RWPE1 (cell line): Measurements from ENCODE around the gene CCDC92.

Source experiments
- CTCF ChIA-PET: fragments of 350-600 bp; sonication (Branson Sonifier 250); formaldehyde crosslinking; extraction: SDS; loops from one replicate; lab custom pipeline; 2021; lab: Yijun Ruan, JAX
- POLR2A ChIA-PET: fragments of 400-600 bp; formaldehyde crosslinking; extraction: SDS; loops from one replicate; lab custom pipeline; 2020; ENCODE audit warnings: antibody characterized with exemption; ENCODE audit not compliant: low non-redundant PET; lab: Yijun Ruan, JAX
- DNase-seq: peaks from one replicate; pipeline ENCODE4 v3.0.0; 2012; ENCODE audit warnings: low spot score
- H3K27ac ChIP-seq: fragments of 450-650 bp; 2 replicates; pipeline ENCODE4 v1.5.1; 2017
- CTCF ChIP-seq: fragments of 450-650 bp; conservative IDR thresholded peaks from 2 replicates; pipeline ENCODE4 v1.5.1; 2017; ENCODE audit warnings: low read depth, mild to moderate bottlenecking

Gene CCDC92

DNA sequence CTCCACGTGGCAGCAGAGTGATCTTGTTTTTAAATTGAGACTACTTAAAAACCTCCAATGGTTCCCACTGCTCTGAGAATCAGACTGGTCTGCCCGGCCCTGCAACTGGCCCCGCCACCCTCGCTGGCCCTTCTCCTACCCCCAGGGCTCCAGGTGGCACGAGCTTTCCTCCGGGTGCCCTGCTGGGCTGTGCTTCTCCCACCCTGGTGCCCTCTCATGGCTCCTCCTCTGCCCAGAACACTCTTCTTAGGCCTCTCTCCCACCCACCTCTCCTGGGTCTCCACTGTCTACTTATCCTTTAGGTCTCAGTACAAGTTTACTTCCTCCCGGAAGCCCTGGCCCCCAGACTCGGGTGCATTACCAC, 26.5 kb downstream of the CCDC92 start:
- POLR2A ChIA-PET, result no interaction called here
- H3K27ac ChIP-seq, result no peak overlapping the region
- TF ChIP-seq CTCF, result no peak
- DNase-seq, result no peak
- CTCF ChIA-PET, result no interaction called here

DNA sequence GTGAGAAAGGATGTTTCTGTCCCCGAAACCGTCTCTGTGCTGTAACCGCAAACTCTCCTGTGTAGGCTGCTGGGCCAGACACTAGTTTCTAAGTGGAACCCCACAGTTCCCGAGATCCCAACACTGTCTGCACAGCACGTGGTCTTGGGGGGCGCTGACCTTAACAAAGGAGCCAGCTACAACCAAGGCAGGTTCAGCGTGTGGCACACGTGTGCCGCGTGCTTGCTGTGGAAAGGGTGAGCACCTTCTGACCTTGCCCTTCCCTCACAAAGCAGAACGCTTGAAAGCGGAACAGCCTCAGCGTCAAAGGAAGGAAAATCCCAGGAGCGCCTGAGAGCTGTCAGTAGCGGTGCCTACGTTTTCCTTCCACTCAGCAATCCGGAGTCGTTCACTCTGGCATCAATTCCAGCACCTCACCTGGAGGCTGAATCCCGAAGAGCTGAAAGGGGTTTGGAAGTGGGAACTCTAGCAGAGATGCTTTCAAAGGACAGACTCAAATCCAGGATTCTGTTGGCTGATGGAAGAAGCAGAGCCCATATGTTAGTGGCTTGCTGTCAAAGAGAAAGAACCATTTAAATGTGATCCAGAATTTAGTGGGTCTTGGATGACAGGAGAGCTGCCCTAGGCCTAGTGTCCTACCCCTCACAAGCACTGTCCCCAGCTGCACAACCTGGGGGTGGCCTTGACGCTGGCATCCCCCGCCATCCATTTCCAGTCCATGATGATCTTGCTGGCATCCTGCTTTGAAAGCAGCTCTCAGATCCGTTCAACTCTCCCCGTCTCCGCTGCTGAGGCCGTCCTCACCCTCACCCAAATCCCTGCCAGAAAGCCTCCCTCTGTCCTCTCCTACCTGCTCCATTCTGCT, 27.1 kb downstream of the CCDC92 start:
- DNase-seq, result no peak
- H3K27ac ChIP-seq, result no peak overlapping the region
- POLR2A ChIA-PET, result no interaction called here
- CTCF ChIA-PET, result no interaction called here
- no peak for TF ChIP-seq CTCF

DNA sequence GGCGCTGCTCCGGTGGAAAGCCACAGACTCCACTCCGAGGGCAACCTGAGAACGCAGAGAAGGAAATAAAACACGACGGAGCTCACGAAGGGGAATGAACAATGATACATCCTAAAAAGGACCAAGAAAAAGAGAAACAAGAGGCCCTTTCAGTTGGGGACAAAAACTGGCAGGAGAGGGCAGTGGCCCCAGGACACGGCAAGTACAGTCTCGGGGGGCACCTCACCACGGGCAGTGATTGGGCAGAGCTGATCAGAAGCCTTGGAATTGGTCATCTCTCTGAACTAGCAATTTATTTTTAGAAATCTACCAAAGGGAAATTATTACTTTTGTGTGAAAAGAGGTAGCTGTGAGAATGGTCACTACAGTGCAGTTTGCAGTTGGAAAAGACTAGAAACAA, 27.9 kb downstream of the CCDC92 start:
- DNase-seq, result no peak
- no peak overlapping the region for H3K27ac ChIP-seq
- ChIA-PET POLR2A (interaction anchor here (0.5 kb wide), 1 partner anchor 14 kb away, joined by 4 read pairs; no protein-coding TSS in a partner anchor), CTCF (no interaction called here)
- TF ChIP-seq CTCF, result no peak

- ChIA-PET CTCF (interaction anchor here (0.6 kb wide), 1 partner anchor 44 kb away, joined by 3 read pairs; no protein-coding TSS in a partner anchor), POLR2A (no interaction called here)
- TF ChIP-seq CTCF, result no peak
- no peak for DNase-seq
- no peak overlapping the region for H3K27ac ChIP-seq
Observed at GRCh38 chr12:123943816-123944215, 28.8 kb downstream of the CCDC92 start.

- H3K27ac ChIP-seq, result no peak overlapping the region
- DNase-seq, result no peak
- CTCF ChIA-PET, result interaction anchor here (0.5 to 0.9 kb wide), 2 partner anchors 90 to 183 kb away, joined by 3 read pairs; no protein-coding TSS in a partner anchor
- TF ChIP-seq CTCF, result no peak
- POLR2A ChIA-PET, result no interaction called here
Observed at GRCh38 chr12:123942911-123943648, 29.6 kb downstream of the CCDC92 start.

DNA sequence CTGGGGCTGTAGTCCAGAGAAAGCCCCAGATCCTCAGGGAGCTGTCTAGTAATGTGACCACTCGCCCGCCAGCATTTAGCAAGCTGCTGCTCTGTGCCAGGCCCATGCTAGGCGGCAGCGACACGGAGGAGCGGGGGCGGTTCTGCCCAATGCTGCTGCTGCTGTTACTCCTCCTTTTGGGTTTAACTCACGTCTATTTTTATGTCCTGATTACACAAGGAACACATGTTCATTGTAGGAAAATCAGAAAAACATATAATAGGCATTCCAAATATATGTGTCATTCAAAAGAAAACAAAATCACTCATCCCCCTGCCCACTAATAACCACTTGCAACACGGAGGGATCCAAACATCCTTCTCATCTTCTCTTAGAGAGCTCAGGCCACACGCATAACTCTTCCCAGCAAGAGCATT, 30.4 kb downstream of the CCDC92 start:
- H3K27ac ChIP-seq, result no peak overlapping the region
- ChIA-PET POLR2A (no interaction called here), CTCF (interaction anchor here (0.9 kb wide), 1 partner anchor 90 kb away, joined by 3 read pairs; no protein-coding TSS in a partner anchor)
- TF ChIP-seq CTCF, result no peak
- DNase-seq, result no peak
